Nephron (organoid): Measurements from ENCODE around the gene GFY.
A peak's percentile ranks its signal among the peaks of the same experiment; 100 is the strongest.

Experiments used
- H3K27ac Mint-ChIP-seq, 3 experiments: 2 replicates each; pipeline ENCODE4 v1.8.0; 2020; ENCODE audit warnings: mixed read lengths in 3 of 3, mild to moderate bottlenecking in 2 of 3, moderate library complexity in 1 of 3
- H3K27me3 Mint-ChIP-seq: 2 replicates; pipeline ENCODE4 v1.8.0; 2021; ENCODE audit warnings: low read depth, mild to moderate bottlenecking, moderate library complexity, mixed read lengths
- H3K36me3 Mint-ChIP-seq: 2 replicates; pipeline ENCODE4 v1.8.0; 2020; ENCODE audit warnings: low read depth, mixed read lengths
- H3K4me1 Mint-ChIP-seq: 2 replicates; pipeline ENCODE4 v1.8.0; 2020; ENCODE audit warnings: mixed read lengths
- H3K4me3 Mint-ChIP-seq, 3 experiments: 2 replicates each; pipeline ENCODE4 v1.8.0; 2020; ENCODE audit warnings: mild to moderate bottlenecking in 3 of 3, mixed read lengths in 3 of 3, moderate library complexity in 2 of 3
- H3K9me3 Mint-ChIP-seq: 2 replicates; pipeline ENCODE4 v1.8.0; 2020; ENCODE audit warnings: mixed read lengths
- CTCF ChIP-seq, 3 experiments: fragments of 200-600 bp; sonication (generic); IDR thresholded peaks; one replicate each; pipeline ENCODE4 v1.5.0; 2021; ENCODE audit warnings: antibody characterized with exemption in 3 of 3; ENCODE audit not compliant: unreplicated experiment in 3 of 3

GFY gene

DNA sequence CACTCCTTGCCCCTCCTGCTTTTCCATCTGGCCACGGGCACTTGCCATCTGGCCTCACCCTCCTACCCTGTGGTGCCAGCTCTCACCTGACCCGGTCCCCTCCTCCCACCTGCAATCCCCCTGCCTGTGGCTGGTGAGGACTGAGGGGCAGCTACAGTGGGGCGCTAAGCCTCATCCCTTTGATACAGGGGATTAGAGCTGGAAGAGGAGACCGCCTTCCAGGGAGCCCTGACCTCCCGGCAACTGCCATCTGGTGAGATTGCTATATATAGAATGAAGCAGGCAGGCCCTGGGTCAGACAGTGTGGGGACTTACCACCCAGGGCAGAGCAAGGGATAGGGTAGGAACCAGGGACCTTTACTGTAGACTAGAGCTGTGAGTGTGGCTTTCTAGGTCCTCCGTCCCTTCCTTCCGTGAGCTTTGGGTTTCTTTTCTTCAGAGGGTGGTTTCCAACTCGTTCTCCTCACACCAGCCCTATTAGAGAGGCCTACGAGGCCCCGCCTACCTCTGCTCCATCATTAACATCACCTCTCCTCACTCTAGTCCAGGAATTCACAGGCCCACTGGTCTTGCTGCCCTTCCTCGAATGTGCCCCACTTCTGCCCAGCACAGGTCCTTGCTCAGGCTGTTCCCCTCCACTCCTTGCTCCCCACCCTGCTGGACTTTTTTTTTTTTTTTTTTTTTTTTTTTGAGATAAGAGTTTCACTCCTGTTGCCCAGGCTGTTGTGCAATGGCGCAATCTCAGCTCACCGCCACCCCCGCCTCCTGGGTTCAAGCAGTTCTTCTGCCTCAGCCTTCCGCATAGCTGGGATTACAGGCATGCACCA, 29.4 kb upstream of the GFY start:
- Mint-ChIP-seq H3K4me3 (no peak overlapping the region), H3K27me3 (peaks cover 13% of the 10 kb centered on the region), H3K9me3 (no peaks in the 10 kb centered on the region), H3K27ac (no peak overlapping the region), H3K36me3 (no peaks in the 10 kb centered on the region), H3K4me1 (peaks cover 26% of the 10 kb centered on the region)
- no peak for TF ChIP-seq CTCF (IDR thresholded peaks at IDR 0.05; ENCODE audit: unreplicated experiment in 3 of 3)

GRCh38 chr19:49396738-49397505, 28.3 kb upstream of the GFY start:
- Mint-ChIP-seq H3K36me3 (no peaks in the 10 kb centered on the region), H3K4me1 (peaks cover 28% of the 10 kb centered on the region), H3K9me3 (no peaks in the 10 kb centered on the region), H3K27me3 (peaks cover 11% of the 10 kb centered on the region), H3K4me3 (no peak overlapping the region), H3K27ac (no peak overlapping the region)
- no peak for TF ChIP-seq CTCF (IDR thresholded peaks at IDR 0.05; ENCODE audit: unreplicated experiment in 3 of 3)

DNA sequence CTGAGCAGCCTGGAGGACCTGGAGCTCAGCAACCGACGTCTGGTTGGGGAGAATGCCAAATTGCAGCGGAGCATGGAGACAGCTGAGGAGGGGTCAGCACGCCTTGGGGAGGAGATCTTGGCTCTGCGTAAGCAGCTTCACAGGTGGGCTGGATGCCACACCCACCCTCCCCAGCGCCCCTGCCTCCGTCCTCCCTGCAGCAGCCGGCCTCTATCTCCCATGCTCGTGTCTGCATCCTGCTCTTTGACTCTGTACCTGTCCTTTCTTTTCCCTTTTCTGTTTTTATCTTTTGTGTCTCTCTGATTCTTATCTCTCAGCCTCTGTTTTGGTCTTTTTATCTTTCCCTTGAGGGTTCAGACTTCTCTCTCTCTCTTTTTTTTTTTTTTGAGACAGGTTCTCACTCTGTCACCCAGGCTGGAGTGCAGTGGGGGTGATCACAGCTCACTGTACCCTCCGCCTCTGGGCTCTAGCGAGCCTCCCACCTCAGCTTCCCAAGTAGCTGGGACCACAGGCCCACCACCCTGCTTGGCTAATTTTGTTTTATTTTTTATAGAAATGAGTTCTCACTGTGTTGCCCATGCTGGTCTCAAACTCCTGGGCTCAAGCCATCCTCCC, 27.1 kb upstream of the GFY start:
- H3K27ac Mint-ChIP-seq, result peak overlapping the region; percentile 16 to 51 (median 37)
- peaks cover 8% of the 10 kb centered on the region for H3K27me3 Mint-ChIP-seq
- H3K4me3 Mint-ChIP-seq, result no peak overlapping the region
- no peaks in the 10 kb centered on the region for H3K9me3 Mint-ChIP-seq
- TF ChIP-seq CTCF (IDR thresholded peaks at IDR 0.05; ENCODE audit: unreplicated experiment in 3 of 3), result no peak
- H3K36me3 Mint-ChIP-seq, result no peaks in the 10 kb centered on the region
- H3K4me1 Mint-ChIP-seq, result peaks cover 25% of the 10 kb centered on the region

GRCh38 chr19:49398931-49399330, 26.3 kb upstream of the GFY start:
- no peaks in the 10 kb centered on the region for H3K9me3 Mint-ChIP-seq
- peak overlapping the region; percentile 16 to 51 (median 37) for H3K27ac Mint-ChIP-seq
- peaks cover 32% of the 10 kb centered on the region for H3K4me1 Mint-ChIP-seq
- peaks cover 4% of the 10 kb centered on the region for H3K27me3 Mint-ChIP-seq
- no peak for TF ChIP-seq CTCF (IDR thresholded peaks at IDR 0.05; ENCODE audit: unreplicated experiment in 3 of 3)
- peak overlapping the region in 1 of 3 experiments; percentile 15 for H3K4me3 Mint-ChIP-seq
- no peaks in the 10 kb centered on the region for H3K36me3 Mint-ChIP-seq

DNA sequence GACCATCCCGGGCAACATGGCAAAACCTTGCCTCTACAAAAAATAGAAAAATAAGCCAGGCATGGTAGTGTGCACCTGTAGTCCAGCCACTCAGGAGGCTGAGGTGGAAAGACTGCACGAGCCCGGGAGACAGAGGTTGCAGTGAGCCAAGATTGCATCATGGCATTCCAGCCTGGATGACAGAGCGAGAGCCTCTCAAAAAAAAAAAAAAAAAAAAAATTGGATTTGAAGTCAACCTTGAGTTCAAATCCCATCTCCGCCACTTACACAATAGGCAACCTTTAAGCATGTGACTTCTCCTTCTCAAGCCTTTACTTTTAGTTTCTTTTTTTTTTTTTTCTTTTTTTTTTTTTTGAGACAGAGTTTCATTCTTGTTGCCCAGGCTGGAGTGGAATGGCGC, 25.2 kb upstream of the GFY start:
- Mint-ChIP-seq H3K9me3 (no peaks in the 10 kb centered on the region), H3K4me1 (peaks cover 42% of the 10 kb centered on the region), H3K27me3 (peaks cover 3% of the 10 kb centered on the region), H3K27ac (no peak overlapping the region), H3K4me3 (no peak overlapping the region), H3K36me3 (no peaks in the 10 kb centered on the region)
- TF ChIP-seq CTCF (IDR thresholded peaks at IDR 0.05; ENCODE audit: unreplicated experiment in 3 of 3), result no peak
